Ishikawa (cell line): ENCODE results near the gene CACNA1C.

ENCODE experiments used
- CEBPB ChIP-seq: IDR thresholded peaks from 2 replicates; pipeline ENCODE4 v1.6.1; 2012
- CREB1 ChIP-seq: IDR thresholded peaks from 2 replicates; pipeline ENCODE4 v1.6.1; 2012; ENCODE audit warnings: low read depth
- EP300 ChIP-seq: IDR thresholded peaks from 2 replicates; pipeline ENCODE4 v1.6.1; 2012; ENCODE audit warnings: borderline replicate concordance
- FOXM1 ChIP-seq: IDR thresholded peaks from 2 replicates; pipeline ENCODE4 v1.6.1; 2012; ENCODE audit warnings: low read depth, borderline replicate concordance
- MAX ChIP-seq: IDR thresholded peaks from 2 replicates; pipeline ENCODE4 v1.6.1; 2012
- NFIC ChIP-seq: IDR thresholded peaks from 2 replicates; pipeline ENCODE4 v1.6.1; 2012
- RAD21 ChIP-seq: IDR thresholded peaks from 2 replicates; pipeline ENCODE4 v1.6.1; 2012; ENCODE audit warnings: low read depth
- TAF1 ChIP-seq: IDR thresholded peaks from 2 replicates; pipeline ENCODE4 v1.6.1; 2012; ENCODE audit warnings: low read depth, mild to moderate bottlenecking
- TCF12 ChIP-seq: IDR thresholded peaks from 2 replicates; pipeline ENCODE4 v1.6.1; 2012; ENCODE audit warnings: low read depth
- TEAD4 ChIP-seq: IDR thresholded peaks from 2 replicates; pipeline ENCODE4 v1.6.1; 2012
- YY1 ChIP-seq: IDR thresholded peaks from 2 replicates; pipeline ENCODE4 v1.6.1; 2012; ENCODE audit warnings: low read depth
- ZBTB7A ChIP-seq: IDR thresholded peaks from 2 replicates; pipeline ENCODE4 v1.6.1; 2012; ENCODE audit warnings: low read depth
- TF ChIP-seq, protein P1 (sequence below): IDR thresholded peaks from 2 replicates; pipeline ENCODE4 v1.6.1; 2012
- TF ChIP-seq, protein P2 (sequence below): IDR thresholded peaks from 2 replicates; pipeline ENCODE4 v1.6.1; 2012; ENCODE audit warnings: low read depth, mild to moderate bottlenecking

- TF ChIP-seq CEBPB (no peak), MAX (no peak), TAF1 (no peak), YY1 (no peak), NFIC (no peak), TCF12 (no peak), EP300 (no peak), ZBTB7A (no peak), FOXM1 (no peak), CREB1 (no peak), TEAD4 (no peak), RAD21 (no peak)
- TF ChIP-seq, protein P1, sequence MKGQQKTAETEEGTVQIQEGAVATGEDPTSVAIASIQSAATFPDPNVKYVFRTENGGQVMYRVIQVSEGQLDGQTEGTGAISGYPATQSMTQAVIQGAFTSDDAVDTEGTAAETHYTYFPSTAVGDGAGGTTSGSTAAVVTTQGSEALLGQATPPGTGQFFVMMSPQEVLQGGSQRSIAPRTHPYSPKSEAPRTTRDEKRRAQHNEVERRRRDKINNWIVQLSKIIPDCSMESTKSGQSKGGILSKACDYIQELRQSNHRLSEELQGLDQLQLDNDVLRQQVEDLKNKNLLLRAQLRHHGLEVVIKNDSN, result no peak
- TF ChIP-seq, protein P2, sequence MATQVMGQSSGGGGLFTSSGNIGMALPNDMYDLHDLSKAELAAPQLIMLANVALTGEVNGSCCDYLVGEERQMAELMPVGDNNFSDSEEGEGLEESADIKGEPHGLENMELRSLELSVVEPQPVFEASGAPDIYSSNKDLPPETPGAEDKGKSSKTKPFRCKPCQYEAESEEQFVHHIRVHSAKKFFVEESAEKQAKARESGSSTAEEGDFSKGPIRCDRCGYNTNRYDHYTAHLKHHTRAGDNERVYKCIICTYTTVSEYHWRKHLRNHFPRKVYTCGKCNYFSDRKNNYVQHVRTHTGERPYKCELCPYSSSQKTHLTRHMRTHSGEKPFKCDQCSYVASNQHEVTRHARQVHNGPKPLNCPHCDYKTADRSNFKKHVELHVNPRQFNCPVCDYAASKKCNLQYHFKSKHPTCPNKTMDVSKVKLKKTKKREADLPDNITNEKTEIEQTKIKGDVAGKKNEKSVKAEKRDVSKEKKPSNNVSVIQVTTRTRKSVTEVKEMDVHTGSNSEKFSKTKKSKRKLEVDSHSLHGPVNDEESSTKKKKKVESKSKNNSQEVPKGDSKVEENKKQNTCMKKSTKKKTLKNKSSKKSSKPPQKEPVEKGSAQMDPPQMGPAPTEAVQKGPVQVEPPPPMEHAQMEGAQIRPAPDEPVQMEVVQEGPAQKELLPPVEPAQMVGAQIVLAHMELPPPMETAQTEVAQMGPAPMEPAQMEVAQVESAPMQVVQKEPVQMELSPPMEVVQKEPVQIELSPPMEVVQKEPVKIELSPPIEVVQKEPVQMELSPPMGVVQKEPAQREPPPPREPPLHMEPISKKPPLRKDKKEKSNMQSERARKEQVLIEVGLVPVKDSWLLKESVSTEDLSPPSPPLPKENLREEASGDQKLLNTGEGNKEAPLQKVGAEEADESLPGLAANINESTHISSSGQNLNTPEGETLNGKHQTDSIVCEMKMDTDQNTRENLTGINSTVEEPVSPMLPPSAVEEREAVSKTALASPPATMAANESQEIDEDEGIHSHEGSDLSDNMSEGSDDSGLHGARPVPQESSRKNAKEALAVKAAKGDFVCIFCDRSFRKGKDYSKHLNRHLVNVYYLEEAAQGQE, result no peak
Measured at GRCh38 chr12:2465681-2466080, 412.9 kb downstream of the CACNA1C start.
